GM08714 (cell line): ENCODE data around the gene IL17D.

ENCODE experiments used
- H3K4me3 ChIP-seq: fragments of 200-500 bp; sonication (Bioruptor generic); 2 replicates; pipeline ENCODE4 v1.5.1; 2014; ENCODE audit warnings: mild to moderate bottlenecking, low read length, inconsistent platforms
- ZNF274 ChIP-seq: IDR thresholded peaks from 2 replicates; pipeline ENCODE4 v1.6.1; 2012; ENCODE audit warnings: mild to moderate bottlenecking, low read depth, low read length

The IL17D gene

DNA sequence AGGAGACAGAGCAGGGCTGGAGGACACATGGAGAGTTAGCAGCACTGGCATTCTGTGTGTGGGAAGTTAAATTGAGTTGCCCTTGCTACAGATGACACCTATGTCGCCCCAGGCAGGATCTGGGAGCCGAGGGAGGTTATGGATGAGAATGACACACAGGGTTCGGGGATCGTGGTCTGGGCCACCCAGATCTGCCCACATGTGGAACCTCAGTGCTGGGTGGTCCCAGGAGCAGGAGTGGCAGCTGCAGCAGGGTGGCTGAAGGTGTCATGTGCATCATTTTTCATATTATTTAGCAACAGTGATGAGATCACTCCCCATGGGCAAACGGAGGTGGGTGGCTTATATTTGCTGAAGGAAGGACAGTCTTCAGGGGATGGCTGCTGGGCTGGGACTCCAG is 3.2 kb downstream of the IL17D start:
- H3K4me3 ChIP-seq: no peak overlapping the region
- no peak for TF ChIP-seq ZNF274

DNA sequence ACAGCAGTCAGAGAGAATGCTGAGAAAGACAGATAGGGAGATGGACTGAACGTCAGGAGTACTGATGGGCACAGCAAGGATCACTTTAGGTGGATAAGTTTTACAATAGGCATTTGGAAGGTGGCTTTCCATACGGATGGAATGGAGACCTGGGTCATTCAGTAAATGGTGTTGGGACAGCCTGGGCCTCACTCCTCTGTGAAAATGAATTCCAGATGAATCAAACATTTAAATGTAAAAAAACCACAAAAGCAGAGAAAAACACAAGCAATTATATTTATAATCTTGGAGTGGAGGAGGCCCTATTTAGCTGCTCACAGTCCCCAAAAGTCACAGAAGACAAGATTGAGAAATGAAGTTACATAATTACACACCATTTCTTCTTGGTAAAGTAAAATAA is 4.7 kb downstream of the IL17D start:
- no peak for TF ChIP-seq ZNF274

DNA sequence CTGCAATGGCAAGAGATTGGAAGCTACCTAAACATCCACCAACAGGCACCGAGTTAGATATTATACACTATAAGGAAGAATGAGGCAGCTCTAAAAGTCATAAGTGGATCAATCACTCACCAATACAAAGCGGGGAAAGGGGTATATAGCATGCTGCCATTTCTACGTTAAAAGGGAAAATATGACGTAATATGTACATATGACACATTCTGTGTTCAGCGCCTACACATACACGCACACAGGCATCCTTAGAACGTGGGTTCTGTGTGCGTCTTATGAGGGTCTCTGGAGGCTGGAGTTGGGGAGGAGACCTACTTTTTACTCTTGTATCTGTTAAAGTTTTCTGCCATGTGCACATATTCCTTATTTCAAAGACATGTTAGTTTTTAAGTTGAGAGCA is 5.9 kb downstream of the IL17D start:
- H3K4me3 ChIP-seq: no peak overlapping the region
- TF ChIP-seq ZNF274: no peak

More for the DNA sequence above, 4.7 kb downstream of the IL17D start:
- H3K4me3 ChIP-seq: no peak overlapping the region

DNA sequence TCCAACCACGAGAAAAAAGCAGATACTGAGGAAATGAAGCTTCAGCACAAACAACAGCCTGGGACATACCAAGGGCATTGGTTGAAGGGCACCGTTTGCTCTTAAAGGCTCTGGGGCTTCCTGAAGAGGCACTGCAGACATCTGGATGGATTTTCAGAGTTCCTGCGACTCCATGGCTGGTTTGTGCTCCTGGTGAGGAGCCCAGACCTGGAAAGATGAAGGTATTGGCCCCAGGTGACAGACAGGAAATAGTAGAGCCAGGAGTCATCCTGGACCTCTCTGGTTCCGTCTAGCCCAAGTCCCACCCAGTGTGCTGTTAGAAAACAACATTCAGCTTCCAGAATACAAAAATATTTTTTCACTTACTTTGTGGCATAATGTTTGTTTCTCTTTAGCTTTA is 6.3 kb downstream of the IL17D start:
- no peak overlapping the region for H3K4me3 ChIP-seq
- no peak for TF ChIP-seq ZNF274

DNA sequence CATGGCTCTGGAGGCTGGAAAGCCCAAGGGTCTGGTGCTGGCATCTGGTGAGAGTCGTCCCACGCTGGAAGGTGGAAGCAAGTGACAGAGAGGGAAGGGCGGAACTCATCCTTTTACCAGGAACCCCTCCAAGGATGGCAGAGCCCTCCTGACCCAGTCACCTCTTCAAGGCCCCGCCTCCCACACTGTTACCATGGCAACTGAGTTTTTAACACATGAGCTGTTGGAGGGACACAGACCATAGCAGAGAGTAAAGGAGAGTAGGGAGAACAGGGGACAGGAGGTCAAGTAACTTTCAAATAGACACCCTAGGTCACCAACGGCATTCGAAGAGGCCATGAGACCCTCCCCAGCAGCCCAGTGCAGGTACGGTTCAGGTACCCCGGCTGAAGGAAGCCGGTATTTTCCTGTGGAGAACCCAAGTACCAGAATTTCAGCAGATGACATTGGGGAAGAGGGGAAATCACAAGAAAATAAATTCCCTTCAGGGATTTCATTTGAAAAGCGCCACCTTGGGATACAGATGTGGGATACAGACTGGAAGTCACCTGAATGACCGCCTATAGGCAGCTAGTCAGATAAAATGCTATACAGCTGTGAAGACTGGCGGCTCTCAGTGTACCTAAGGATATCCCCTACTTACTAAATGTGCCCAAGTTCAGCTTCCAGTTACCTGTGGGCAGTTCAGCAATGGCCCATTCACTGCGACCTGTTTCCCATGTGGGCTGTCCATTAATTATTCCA is 8.0 kb downstream of the IL17D start:
- no peak overlapping the region for H3K4me3 ChIP-seq
- no peak for TF ChIP-seq ZNF274

DNA sequence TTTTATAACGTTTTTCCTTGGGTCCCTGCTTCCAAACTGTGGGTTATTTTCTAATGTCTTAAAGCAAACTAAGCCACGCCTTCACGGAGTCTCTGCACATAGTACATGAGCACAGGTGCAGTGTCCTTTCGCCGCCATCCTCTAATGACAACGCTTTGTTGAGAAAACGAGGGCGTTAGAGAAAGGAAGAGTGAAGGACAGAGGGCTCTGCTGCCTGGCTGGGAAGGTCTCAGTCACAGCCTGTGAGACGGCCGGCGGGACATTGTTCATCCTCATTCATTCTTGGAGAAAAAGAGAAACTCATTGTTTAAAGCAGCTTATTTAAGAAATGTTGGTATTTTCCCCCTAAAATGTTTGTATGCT is 9.5 kb downstream of the IL17D start:
- TF ChIP-seq ZNF274: no peak
- H3K4me3 ChIP-seq: no peak overlapping the region

DNA sequence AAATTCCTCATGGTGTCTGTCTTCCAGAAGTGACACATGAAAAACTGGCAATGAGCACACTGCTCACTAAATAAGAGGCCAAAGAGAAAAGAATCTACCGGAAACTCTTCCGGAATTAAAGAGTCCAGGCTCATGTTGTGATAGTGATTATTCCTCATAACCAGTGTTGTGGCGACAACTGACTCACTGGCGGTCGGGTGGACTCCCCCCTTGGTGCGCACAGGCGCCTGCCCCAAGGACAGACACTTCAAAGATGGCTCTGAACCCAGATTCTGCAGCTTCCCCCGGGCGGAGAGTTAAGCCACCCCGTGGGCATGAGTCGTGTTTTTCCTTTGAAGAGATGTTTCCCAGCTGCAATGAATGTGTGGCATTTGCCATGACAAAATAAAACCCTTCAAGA is 10.3 kb downstream of the IL17D start:
- TF ChIP-seq ZNF274: no peak
- H3K4me3 ChIP-seq: no peak overlapping the region

DNA sequence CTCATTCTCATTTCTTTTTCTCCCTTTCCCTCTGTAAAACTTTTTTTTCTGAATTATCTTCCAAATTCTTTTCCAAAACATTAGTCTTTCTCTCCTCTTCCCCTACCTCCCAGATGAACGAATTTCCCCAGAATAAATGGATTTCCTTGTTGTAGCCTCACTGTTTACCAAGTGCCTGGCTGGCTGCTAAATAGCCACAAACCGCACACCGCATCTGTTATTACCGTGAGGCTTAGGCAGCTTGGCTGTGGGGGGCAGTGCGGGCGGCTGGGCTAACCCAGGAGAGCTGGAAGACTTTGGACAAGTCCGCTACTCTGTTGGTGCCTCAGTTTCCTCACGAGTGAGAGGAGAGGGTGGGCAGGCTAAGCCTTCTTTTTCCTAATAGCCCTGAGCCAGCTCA is 10.7 kb downstream of the IL17D start:
- no peak overlapping the region for H3K4me3 ChIP-seq
- TF ChIP-seq ZNF274: no peak

DNA sequence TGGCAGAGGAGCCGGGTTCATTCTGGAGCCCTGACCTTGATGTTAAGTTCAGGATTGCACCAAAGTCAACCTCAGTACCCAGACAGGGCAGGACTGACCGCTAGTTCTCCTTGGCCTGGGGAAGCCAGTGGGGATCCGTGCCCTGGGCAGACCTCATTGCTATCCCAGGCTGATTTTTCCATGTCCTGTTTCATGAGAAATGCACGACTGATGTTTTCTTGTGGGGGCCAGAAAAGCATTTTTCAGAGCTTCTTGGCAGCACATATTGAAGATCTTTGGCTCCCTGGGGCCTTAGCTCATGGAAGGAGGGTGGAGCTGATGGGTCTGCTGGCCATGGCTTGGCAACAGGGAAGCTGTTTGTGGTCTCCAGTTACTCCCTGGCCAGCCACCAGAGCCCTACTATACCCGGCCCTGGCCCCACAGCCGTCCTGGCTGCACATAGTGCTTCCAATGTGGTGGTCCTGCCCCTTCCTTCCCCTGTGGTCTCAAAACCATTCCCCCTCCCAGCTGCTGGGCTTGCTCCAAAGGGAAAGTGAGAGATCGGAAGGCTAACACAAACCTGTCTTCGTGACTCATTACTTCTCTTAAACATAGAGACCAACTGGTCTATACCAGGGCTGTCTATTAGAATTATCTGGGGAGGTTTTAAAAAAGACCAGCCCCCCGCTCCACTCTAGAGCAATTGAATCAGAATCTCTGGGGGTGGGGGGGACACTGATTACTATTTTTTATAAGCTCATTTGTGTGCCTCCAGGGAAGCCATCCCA is 11.2 kb downstream of the IL17D start:
- no peak for TF ChIP-seq ZNF274
- no peak overlapping the region for H3K4me3 ChIP-seq

DNA sequence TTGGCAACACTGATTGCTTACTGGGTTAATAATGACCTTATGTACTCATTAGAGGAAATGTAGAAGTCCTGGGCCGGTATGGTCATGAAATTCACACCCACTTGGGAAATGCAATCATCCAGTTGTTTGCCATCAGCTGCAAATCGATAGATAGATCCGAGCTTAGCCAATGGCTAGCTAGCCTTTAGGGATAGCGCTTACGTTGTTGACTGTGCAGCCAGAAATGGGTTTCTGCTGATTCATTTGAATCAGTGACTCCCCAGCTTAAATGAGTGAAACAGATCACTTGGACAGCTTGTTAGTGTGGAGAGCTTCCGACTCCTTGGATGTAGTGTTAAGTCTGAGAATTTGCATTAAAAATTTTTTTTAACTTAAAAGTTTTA is 11.8 kb downstream of the IL17D start:
- no peak for TF ChIP-seq ZNF274
- H3K4me3 ChIP-seq: no peak overlapping the region

DNA sequence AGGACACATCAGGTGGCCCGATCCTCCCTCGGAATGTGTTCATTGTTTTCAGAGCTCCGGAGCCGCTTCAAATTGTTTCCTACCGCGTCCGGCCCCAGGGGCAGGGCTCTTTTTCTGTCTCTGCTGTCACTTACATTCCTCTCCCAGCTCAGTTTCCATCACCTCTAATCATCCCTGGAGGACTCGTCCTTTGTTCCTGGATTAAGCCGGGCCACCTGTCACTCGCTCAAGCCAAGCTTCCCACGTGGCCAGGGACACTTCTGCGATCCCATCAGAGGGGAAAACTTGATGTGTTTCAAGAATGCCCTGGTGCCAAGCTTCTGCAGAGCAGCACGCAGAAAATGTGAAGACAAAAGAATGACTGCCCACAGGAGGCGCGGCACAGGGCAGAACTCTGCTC is 13.5 kb downstream of the IL17D start:
- TF ChIP-seq ZNF274: no peak

DNA sequence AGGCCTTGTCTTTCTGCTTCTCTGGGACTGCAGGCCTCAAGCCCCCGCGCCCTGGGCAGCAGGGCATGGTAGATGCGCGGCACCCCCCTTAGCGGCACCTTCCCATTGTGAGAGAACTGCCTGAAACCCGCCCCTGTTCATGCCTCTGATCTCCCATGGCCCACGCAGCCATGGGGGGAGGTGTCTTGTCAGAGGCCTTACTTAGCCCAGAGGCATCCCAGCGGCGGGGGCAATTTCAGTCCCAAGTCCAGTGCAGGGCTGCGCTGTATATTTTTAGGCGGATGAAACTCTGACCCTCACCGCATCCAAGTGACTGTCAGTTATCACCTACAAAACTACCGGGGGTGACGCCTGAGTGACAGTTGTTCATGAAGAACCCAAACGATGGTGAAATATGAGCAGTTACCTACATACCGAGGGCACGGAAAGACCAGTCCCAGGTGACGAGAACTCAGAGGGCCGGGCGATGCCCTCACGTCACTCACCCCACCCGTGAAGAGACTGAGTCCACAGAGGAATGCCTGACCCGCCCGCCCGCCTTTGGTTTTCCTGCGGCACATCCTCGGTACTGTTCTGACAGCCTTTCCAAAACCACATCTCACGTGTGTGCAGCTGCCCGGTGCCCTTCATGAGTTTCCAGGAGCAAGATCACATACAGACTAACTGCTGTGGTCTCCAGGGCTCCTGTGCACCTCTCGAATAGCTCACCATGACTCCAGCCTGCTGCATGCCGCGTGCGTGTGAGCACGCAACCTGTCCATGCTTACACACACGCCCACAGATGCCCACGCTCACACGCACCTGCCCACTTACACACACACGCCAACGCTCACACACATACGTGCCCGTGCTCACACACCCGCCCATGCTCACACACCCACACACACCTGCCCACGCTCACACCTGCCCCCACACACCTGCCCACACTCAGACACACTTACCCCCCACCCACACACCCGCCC is 14.4 kb downstream of the IL17D start:
- no peak for TF ChIP-seq ZNF274
- no peak overlapping the region for H3K4me3 ChIP-seq

More for the DNA sequence above, 13.5 kb downstream of the IL17D start:
- no peak overlapping the region for H3K4me3 ChIP-seq

DNA sequence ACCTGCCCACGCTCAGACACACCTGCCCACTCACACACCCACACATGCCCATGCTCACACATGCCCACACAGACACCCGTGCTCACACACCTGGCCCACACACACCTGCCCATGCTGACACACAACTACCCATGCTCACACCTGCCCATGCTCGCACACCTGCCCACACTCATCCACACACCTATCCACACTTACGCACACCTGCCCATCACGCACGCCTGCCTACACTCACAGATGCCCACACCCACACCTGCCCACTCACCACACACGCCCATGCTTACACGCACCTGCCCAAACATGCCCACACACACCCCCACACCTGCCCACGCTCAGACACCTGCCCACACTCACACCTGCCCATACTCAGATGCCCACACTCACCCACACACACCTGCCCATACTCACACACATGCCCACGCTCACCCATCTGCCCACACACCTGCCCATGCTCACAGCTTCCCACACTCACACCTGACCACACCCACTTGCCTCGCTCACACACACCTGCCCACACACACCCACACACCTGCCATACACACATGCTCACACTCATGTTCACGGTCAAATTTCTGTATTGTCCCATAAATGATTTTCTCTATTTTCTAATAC is 15.6 kb downstream of the IL17D start:
- no peak overlapping the region for H3K4me3 ChIP-seq
- TF ChIP-seq ZNF274: no peak

DNA sequence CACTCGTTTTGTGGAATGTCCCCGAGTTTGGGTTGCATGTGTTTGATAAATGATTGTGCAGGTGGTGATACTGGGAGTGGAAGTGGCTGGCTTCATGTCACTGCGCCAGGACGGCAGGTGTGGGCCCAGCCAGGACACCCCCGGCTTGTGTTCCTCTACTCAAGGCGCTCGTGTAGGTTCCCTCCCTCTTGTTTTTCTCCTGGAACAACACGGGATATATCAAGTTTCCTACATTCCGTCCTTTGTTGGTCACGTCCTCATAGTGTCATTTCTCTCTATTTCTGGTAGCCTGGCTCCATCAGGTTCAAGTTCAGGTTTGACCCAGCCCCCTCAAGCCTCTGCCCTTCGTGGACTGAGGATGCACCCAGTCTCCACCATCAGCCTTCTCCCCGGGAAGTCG is 16.3 kb downstream of the IL17D start:
- TF ChIP-seq ZNF274: no peak
- no peak overlapping the region for H3K4me3 ChIP-seq
